DMS153 treated with DMSO at 0.1 percent for 48 hours (cell line): ENCODE measurements around the gene SLC12A3.

Experiments
- DNase-seq: peaks from one replicate; lab custom pipeline; 2025; ENCODE audit not compliant: unreplicated experiment; lab: John Stamatoyannopoulos, UW

Gene SLC12A3

GRCh38 chr16:56889206-56889605 lies 24.2 kb downstream of the SLC12A3 start:
- DNase-seq = no peak

GRCh38 chr16:56891685-56892084 lies 26.7 kb downstream of the SLC12A3 start:
- no peak for DNase-seq

- no peak for DNase-seq
Observed at GRCh38 chr16:56892705-56893104, 27.7 kb downstream of the SLC12A3 start.

GRCh38 chr16:56894331-56894917 lies 29.4 kb downstream of the SLC12A3 start:
- DNase-seq = no peak

GRCh38 chr16:56895813-56896212 lies 30.8 kb downstream of the SLC12A3 start:
- DNase-seq = no peak

- DNase-seq = no peak
Observed at GRCh38 chr16:56896244-56896643, 31.2 kb downstream of the SLC12A3 start.

GRCh38 chr16:56897026-56897799 lies 32.2 kb downstream of the SLC12A3 start:
- DNase-seq = no peak

GRCh38 chr16:56898847-56899246 lies 33.8 kb downstream of the SLC12A3 start:
- DNase-seq = no peak

GRCh38 chr16:56903866-56904265 lies 38.9 kb downstream of the SLC12A3 start:
- DNase-seq = no peak

- DNase-seq = no peak
Observed at GRCh38 chr16:56907401-56907800, 42.4 kb downstream of the SLC12A3 start.

- DNase-seq = no peak
Observed at GRCh38 chr16:56909527-56909979, 44.5 kb downstream of the SLC12A3 start.

GRCh38 chr16:56910112-56910511 lies 45.1 kb downstream of the SLC12A3 start:
- DNase-seq = no peak

GRCh38 chr16:56910654-56911539 lies 45.9 kb downstream of the SLC12A3 start:
- no peak for DNase-seq

GRCh38 chr16:56911771-56912571 lies 47.0 kb downstream of the SLC12A3 start:
- no peak for DNase-seq

GRCh38 chr16:56912746-56913708 lies 48.0 kb downstream of the SLC12A3 start:
- no peak for DNase-seq

- no peak for DNase-seq
Observed at GRCh38 chr16:56914896-56915295, 49.9 kb downstream of the SLC12A3 start.

GRCh38 chr16:56915336-56916119 lies 50.5 kb downstream of the SLC12A3 start:
- DNase-seq = no peak

- no peak for DNase-seq
Observed at GRCh38 chr16:56916571-56917403, 51.8 kb downstream of the SLC12A3 start.
